Natural killer cell (primary cell): ENCODE results near the gene CDC5L. TPM values are rescaled to one million over a fixed set of nuclear protein-coding genes. Genes with fewer than 3 reads are reported as not detected.

ENCODE experiments used
- ATAC-seq, 3 donors: fragments of 150-1000 bp in 2 of 3; fragments of 200-7000 bp in 1 of 3; cut with Tn5 transposase; 1 replicate in 1 of 3; 2 replicates in 2 of 3; pipeline ENCODE4 v1.10.0; 2021; ENCODE audit warnings: mild to moderate bottlenecking in 2 of 3, moderate library complexity in 2 of 3
- DNase-seq, 2 donors: peaks; one replicate each; pipeline versions ENCODE4 v3.0.0 to v3.0.0-alpha.2; 2013 to 2021; ENCODE audit warnings: mixed read lengths in 1 of 2
- H3K27ac ChIP-seq: one replicate; pipeline ENCODE4 v1.5.1; 2013; ENCODE audit warnings: mild to moderate bottlenecking, low read length
- H3K27me3 ChIP-seq: one replicate; pipeline ENCODE4 v1.6.1; 2013; ENCODE audit warnings: low read length; ENCODE audit not compliant: control insufficient read depth, insufficient read depth
- H3K36me3 ChIP-seq: one replicate; pipeline ENCODE4 v1.6.1; 2013; ENCODE audit warnings: low read length; ENCODE audit not compliant: control insufficient read depth, insufficient read depth
- H3K4me1 ChIP-seq: one replicate; pipeline ENCODE4 v1.6.1; 2013; ENCODE audit warnings: low read length; ENCODE audit not compliant: control insufficient read depth, insufficient read depth
- H3K4me3 ChIP-seq: one replicate; pipeline ENCODE4 v1.5.1; 2013; ENCODE audit warnings: low read length
- H3K9me3 ChIP-seq: one replicate; pipeline ENCODE4 v1.6.1; 2013; ENCODE audit warnings: low read length; ENCODE audit not compliant: control insufficient read depth, insufficient read depth
- H3K27ac Mint-ChIP-seq, 2 donors: one replicate each; pipeline ENCODE4 v1.8.0; 2022; ENCODE audit warnings: mild to moderate bottlenecking in 2 of 2, mixed read lengths in 2 of 2, moderate library complexity in 1 of 2
- H3K27me3 Mint-ChIP-seq, 2 donors: one replicate each; pipeline ENCODE4 v1.8.0; 2022; ENCODE audit warnings: low read depth in 2 of 2, mixed read lengths in 2 of 2
- H3K36me3 Mint-ChIP-seq: one replicate; pipeline ENCODE4 v1.8.0; 2022; ENCODE audit warnings: mixed read lengths
- H3K4me1 Mint-ChIP-seq, 2 donors: one replicate each; pipeline ENCODE4 v1.8.0; 2022; ENCODE audit warnings: mixed read lengths in 2 of 2
- H3K4me3 Mint-ChIP-seq: one replicate; pipeline ENCODE4 v1.8.0; 2022; ENCODE audit warnings: mild to moderate bottlenecking, moderate library complexity, mixed read lengths
- H3K9me3 Mint-ChIP-seq, 2 donors: one replicate each; pipeline ENCODE4 v1.8.0; 2022; ENCODE audit warnings: mixed read lengths in 2 of 2
- WGBS: methylation state at CpG from one replicate; pipeline ENCODE4 v1.1.7; 2013; ENCODE audit warnings: missing lambda C conversion rate; ENCODE audit not compliant: insufficient coverage; 5-methylcytosine and 5-hydroxymethylcytosine counted together
- intact Hi-C: fragments of 100-400 bp; cut with micrococcal nuclease; formaldehyde crosslinking; loops from one replicate; pipeline ENCODE4 v1.14.2; 2022
- total RNA-seq, 4 donors: library from RNA; stranded (reverse); fragments of 120-200 nt in 1 of 4; gene quantifications; one replicate each; pipeline versions ENCODE4 v1.2.3 to v1.2.4, GENCODE V29; 2013 to 2022
- TF ChIP-seq, protein P1 (sequence below): fragments of 200-600 bp; IDR thresholded peaks from one replicate; pipeline ENCODE4 v1.8.0; 2022; ENCODE audit warnings: antibody characterized with exemption

Gene CDC5L
- total RNA-seq, 3 donors from 2014 or later (not counting 1 experiment from before 2014, with no cell fraction given) = 22.0 to 25.0 (median 24.9) TPM

DNA sequence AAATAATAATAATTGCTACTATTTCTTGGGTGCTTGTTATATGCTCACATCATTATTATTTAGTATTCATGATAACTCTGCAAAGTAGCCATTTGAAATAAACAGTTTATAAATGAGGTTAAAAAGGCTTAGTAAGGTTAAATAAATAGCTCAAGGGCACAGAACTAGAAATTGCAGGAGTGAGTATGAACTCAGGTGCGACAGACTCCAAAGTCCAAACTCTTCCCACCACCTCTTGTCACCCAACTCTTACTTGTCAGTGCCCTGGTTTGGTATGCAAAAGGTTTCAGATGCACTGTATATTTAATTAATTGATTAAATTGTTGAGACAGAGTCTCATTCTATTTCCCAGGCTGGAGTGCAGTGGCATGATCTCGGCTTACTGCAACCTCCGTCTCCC is 20.7 kb upstream of the CDC5L start:
- WGBS = 100% methylated on average over 2 of the region's 3 CpGs
- Mint-ChIP-seq H3K4me1 (no peaks in the 10 kb centered on the region), H3K4me3 (no peak overlapping the region), H3K9me3 (no peaks in the 10 kb centered on the region), H3K36me3 (no peaks in the 10 kb centered on the region), H3K27ac (no peak overlapping the region), H3K27me3 (peaks cover 10 to 21% of the 10 kb centered on the region in 2 donors)
- H3K4me3 ChIP-seq = no peak overlapping the region
- intact Hi-C loops = no loop called here
- H3K9me3 ChIP-seq = no peaks in the 10 kb centered on the region
- H3K27me3 ChIP-seq = no peaks in the 10 kb centered on the region
- H3K36me3 ChIP-seq = no peaks in the 10 kb centered on the region
- H3K4me1 ChIP-seq = no peaks in the 10 kb centered on the region
- TF ChIP-seq, protein P1, sequence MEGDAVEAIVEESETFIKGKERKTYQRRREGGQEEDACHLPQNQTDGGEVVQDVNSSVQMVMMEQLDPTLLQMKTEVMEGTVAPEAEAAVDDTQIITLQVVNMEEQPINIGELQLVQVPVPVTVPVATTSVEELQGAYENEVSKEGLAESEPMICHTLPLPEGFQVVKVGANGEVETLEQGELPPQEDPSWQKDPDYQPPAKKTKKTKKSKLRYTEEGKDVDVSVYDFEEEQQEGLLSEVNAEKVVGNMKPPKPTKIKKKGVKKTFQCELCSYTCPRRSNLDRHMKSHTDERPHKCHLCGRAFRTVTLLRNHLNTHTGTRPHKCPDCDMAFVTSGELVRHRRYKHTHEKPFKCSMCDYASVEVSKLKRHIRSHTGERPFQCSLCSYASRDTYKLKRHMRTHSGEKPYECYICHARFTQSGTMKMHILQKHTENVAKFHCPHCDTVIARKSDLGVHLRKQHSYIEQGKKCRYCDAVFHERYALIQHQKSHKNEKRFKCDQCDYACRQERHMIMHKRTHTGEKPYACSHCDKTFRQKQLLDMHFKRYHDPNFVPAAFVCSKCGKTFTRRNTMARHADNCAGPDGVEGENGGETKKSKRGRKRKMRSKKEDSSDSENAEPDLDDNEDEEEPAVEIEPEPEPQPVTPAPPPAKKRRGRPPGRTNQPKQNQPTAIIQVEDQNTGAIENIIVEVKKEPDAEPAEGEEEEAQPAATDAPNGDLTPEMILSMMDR = no peak
- no peak for DNase-seq
- H3K27ac ChIP-seq = no peak overlapping the region
- ATAC-seq = no peak

DNA sequence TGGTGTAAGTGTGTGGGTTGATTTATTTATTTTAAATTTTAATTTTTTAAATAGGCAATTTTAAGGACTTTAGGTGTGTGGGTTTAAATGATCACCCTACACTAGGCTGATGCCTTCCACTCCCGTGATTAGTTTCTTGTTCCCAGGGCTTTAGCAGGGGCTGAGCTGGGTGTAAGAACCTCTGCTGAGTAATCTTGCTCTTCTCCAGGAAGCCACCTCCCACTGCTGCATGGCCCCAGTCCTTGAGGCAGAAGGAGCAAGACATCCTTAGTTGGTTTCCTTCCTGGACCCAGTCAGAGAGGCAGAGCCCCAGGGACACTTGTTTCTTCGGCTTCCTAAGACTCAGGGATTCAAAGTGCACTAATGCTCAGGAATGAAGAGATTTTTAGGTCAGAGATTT is 19.8 kb upstream of the CDC5L start:
- no peak for ATAC-seq
- Histone ChIP-seq H3K4me1 (no peaks in the 10 kb centered on the region), H3K27me3 (no peaks in the 10 kb centered on the region), H3K4me3 (no peak overlapping the region), H3K27ac (no peak overlapping the region), H3K9me3 (no peaks in the 10 kb centered on the region), H3K36me3 (no peaks in the 10 kb centered on the region)
- WGBS = 5% methylated on average over 2 of the region's 2 CpGs
- TF ChIP-seq, protein P1 = no peak
- Mint-ChIP-seq H3K27ac (no peak overlapping the region), H3K9me3 (no peaks in the 10 kb centered on the region), H3K36me3 (no peaks in the 10 kb centered on the region), H3K4me1 (no peaks in the 10 kb centered on the region), H3K4me3 (no peak overlapping the region), H3K27me3 (peaks cover 8 to 25% of the 10 kb centered on the region in 2 donors)
- intact Hi-C loops = no loop called here
- DNase-seq = no peak

DNA sequence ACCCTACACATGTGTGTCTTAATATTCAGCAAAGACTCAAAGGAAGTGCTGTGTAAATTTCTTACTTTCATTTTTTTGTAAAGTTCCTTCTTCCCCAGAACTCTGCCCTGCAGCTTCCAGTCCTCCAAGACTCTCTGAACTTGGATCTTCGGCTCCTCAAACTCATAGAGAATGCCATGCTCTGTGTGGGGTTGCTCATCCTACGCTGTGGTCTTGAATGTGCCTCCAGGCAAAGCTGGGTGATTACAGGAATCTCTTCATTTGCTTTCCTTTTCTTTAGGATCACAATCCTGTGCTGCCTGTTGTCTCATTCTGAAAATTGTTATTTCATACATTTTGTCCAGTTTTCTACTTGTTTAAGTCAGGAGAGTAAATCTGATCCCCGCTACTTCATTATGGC is 14.5 kb upstream of the CDC5L start:
- Histone ChIP-seq H3K27me3 (no peaks in the 10 kb centered on the region), H3K4me1 (no peaks in the 10 kb centered on the region), H3K36me3 (no peaks in the 10 kb centered on the region), H3K27ac (no peak overlapping the region), H3K9me3 (no peaks in the 10 kb centered on the region), H3K4me3 (no peak overlapping the region)
- no peak for DNase-seq
- Mint-ChIP-seq H3K4me1 (no peaks in the 10 kb centered on the region), H3K27me3 (peaks cover 6 to 35% of the 10 kb centered on the region in 2 donors), H3K27ac (no peak overlapping the region), H3K4me3 (no peak overlapping the region), H3K36me3 (no peaks in the 10 kb centered on the region), H3K9me3 (no peaks in the 10 kb centered on the region)
- TF ChIP-seq, protein P1 = no peak
- WGBS = 92% methylated on average over 2 of the region's 3 CpGs
- ATAC-seq = no peak
- intact Hi-C loops = no loop called here

DNA sequence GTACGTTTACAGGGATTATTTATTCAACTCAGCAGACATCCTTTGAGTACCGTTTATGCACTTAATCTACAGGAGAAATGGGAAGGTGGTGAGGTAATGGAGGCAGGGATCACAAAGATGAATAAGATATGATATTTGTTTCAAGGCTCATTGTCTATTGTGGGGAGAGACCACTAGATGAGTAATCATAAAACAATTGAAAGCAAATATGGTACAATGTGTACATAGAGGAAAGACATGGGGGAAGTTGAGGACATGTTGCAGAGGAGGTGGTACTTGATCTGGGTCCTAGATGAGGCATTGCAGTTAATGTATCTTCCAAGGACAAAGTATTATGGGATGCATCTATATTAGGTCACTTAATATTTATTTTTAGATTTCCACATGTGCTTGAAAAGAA is 13.7 kb upstream of the CDC5L start:
- Mint-ChIP-seq H3K36me3 (no peaks in the 10 kb centered on the region), H3K27me3 (peaks cover 4 to 29% of the 10 kb centered on the region in 2 donors), H3K4me1 (no peaks in the 10 kb centered on the region)

More for the DNA sequence above, 13.7 kb upstream of the CDC5L start:
- intact Hi-C loops = no loop called here
- Histone ChIP-seq H3K27ac (no peak overlapping the region), H3K36me3 (no peaks in the 10 kb centered on the region), H3K9me3 (no peaks in the 10 kb centered on the region), H3K4me3 (no peak overlapping the region), H3K27me3 (no peaks in the 10 kb centered on the region), H3K4me1 (no peaks in the 10 kb centered on the region)
- TF ChIP-seq, protein P1 = no peak
- Mint-ChIP-seq H3K9me3 (no peaks in the 10 kb centered on the region), H3K4me3 (no peak overlapping the region), H3K27ac (no peak overlapping the region)
- WGBS = 91% methylated on average over 2 of the region's 2 CpGs
- ATAC-seq = no peak
- DNase-seq = no peak
